B cell (primary cell): ENCODE data around the gene CLEC18B. TPM values are rescaled to one million over a fixed set of nuclear protein-coding genes. Genes with fewer than 3 reads are reported as not detected.
A peak's percentile ranks its signal among the peaks of the same experiment; 100 is the strongest.

Experiments
- ATAC-seq: fragments of 200-7000 bp; cut with Tn5 transposase; one replicate; pipeline ENCODE4 v1.10.0; 2021; ENCODE audit warnings: low read depth, mild to moderate bottlenecking, moderate number of reproducible peaks, moderate library complexity
- CTCF ChIA-PET: fragments of 350-600 bp; sonication (Branson Sonifier 250); formaldehyde crosslinking; loops from one replicate; lab custom pipeline; 2021; ENCODE audit warnings: antibody characterized with exemption, inconsistent platforms; lab: Charles Lee
- POLR2A ChIA-PET: fragments of 350-600 bp; sonication (Branson Sonifier 250); formaldehyde crosslinking; loops from one replicate; lab custom pipeline; 2021; ENCODE audit warnings: antibody characterized with exemption; lab: Charles Lee
- DNase-seq: peaks from one replicate; pipeline ENCODE4 v3.0.0; 2013
- H2AFZ ChIP-seq: 2 replicates; pipeline ENCODE4 v1.6.1; 2012; ENCODE audit warnings: mild to moderate bottlenecking, low read depth, low read length; ENCODE audit not compliant: insufficient read depth, poor library complexity, severe bottlenecking
- H3K27ac ChIP-seq, 2 donors: 1 replicate in 1 of 2; 2 replicates in 1 of 2; pipeline ENCODE4 v1.5.1; 2012 to 2013; ENCODE audit warnings: low read length in 2 of 2, mild to moderate bottlenecking in 2 of 2, moderate library complexity in 1 of 2
- H3K27me3 ChIP-seq, 4 experiments: fragments of 200-600 bp in 1 of 4; sonication (generic) in 1 of 4; replicated peaks in 1 of 4; 1 replicate in 2 of 4; 2 replicates in 2 of 4; pipeline versions ENCODE4 v1.6.1 to v1.7.0; 2013 to 2016; ENCODE audit warnings: low read length in 3 of 4, mild to moderate bottlenecking in 2 of 4, mixed read lengths in 1 of 4, moderate library complexity in 1 of 4; ENCODE audit not compliant: insufficient read depth in 4 of 4, control insufficient read depth in 3 of 4; ENCODE audit errors: control extremely low read depth in 1 of 4
- H3K36me3 ChIP-seq, 2 experiments: replicated peaks in 1 of 2; 1 replicate in 1 of 2; 2 replicates in 1 of 2; pipeline versions ENCODE4 v1.6.1 to v1.7.1; 2013; ENCODE audit warnings: low read length in 1 of 2; ENCODE audit not compliant: insufficient read depth in 2 of 2, control insufficient read depth in 1 of 2; ENCODE audit errors: control extremely low read depth in 1 of 2, extremely low read depth in 1 of 2
- H3K4me1 ChIP-seq, 2 donors: fragments of 200-600 bp in 1 of 2; sonication (generic) in 1 of 2; 1 replicate in 1 of 2; 2 replicates in 1 of 2; pipeline versions ENCODE4 v1.5.1 to v1.6.1; 2013 to 2017; ENCODE audit warnings: low read length in 2 of 2; ENCODE audit not compliant: control insufficient read depth in 2 of 2, insufficient read depth in 2 of 2
- H3K4me2 ChIP-seq: replicated peaks from 2 replicates; pipeline ENCODE3; 2012; ENCODE audit warnings: mild to moderate bottlenecking, low read depth, low read length; ENCODE audit not compliant: poor library complexity, severe bottlenecking
- H3K4me3 ChIP-seq, 5 experiments: fragments of 200-600 bp in 1 of 5; sonication (generic) in 1 of 5; 1 replicate in 3 of 5; 2 replicates in 2 of 5; pipeline versions ENCODE4 v1.5.1 to v1.7.0; 2011 to 2016; ENCODE audit warnings: low read length in 4 of 5, mild to moderate bottlenecking in 4 of 5, low read depth in 2 of 5, control low read depth in 1 of 5, moderate library complexity in 1 of 5; ENCODE audit not compliant: insufficient read depth in 1 of 5; ENCODE audit errors: control extremely low read depth in 1 of 5, extremely low read depth in 1 of 5
- H3K79me2 ChIP-seq: fragments of 200-600 bp; sonication (generic); one replicate; pipeline ENCODE4 v1.6.0; 2016; ENCODE audit warnings: low read length; ENCODE audit not compliant: control insufficient read depth, insufficient read depth
- H3K9ac ChIP-seq: fragments of 200-600 bp; sonication (generic); 2 replicates; pipeline ENCODE4 v1.6.1; 2017; ENCODE audit warnings: mild to moderate bottlenecking, low read length, moderate library complexity
- H3K9me3 ChIP-seq, 3 donors: one replicate each; pipeline versions ENCODE4 v1.6.1 to v1.7.1; 2013; ENCODE audit warnings: low read length in 2 of 3; ENCODE audit not compliant: control insufficient read depth in 2 of 3, insufficient read depth in 1 of 3; ENCODE audit errors: control extremely low read depth in 1 of 3
- H4K20me1 ChIP-seq: 2 replicates; pipeline ENCODE4 v1.6.0; 2012; ENCODE audit warnings: mild to moderate bottlenecking, low read length; ENCODE audit not compliant: insufficient read depth, control insufficient read depth, poor library complexity, severe bottlenecking
- H3K27ac Mint-ChIP-seq: one replicate; pipeline ENCODE4 v1.8.0; 2021; ENCODE audit warnings: mixed read lengths
- H3K27me3 Mint-ChIP-seq: one replicate; pipeline ENCODE4 v1.8.0; 2021; ENCODE audit warnings: mixed read lengths
- H3K4me1 Mint-ChIP-seq: one replicate; pipeline ENCODE4 v1.8.0; 2021; ENCODE audit warnings: mixed read lengths
- H3K4me3 Mint-ChIP-seq: one replicate; pipeline ENCODE4 v1.8.0; 2021; ENCODE audit warnings: mixed read lengths
- H3K9me3 Mint-ChIP-seq: one replicate; pipeline ENCODE4 v1.8.0; 2022; ENCODE audit warnings: mixed read lengths; ENCODE audit not compliant: insufficient read depth
- EZH2 ChIP-seq: IDR thresholded peaks from 2 replicates; pipeline ENCODE4 v1.6.1; 2012; ENCODE audit warnings: borderline replicate concordance, low read depth, mild to moderate bottlenecking, moderate library complexity, low read length; ENCODE audit not compliant: insufficient read depth, poor library complexity, severe bottlenecking
- WGBS: methylation state at CpG from one replicate; pipeline ENCODE4 v1.1.5; 2013; ENCODE audit warnings: missing lambda C conversion rate; ENCODE audit not compliant: insufficient coverage; 5-methylcytosine and 5-hydroxymethylcytosine counted together
- intact Hi-C: fragments of 100-400 bp; cut with micrococcal nuclease; formaldehyde crosslinking; loops from one replicate; pipeline ENCODE4 v1.10.0; 2022
- polyA plus RNA-seq: library from polyadenylated mRNA; depleted of rRNA; stranded (reverse); fragments of >200 nt; gene quantifications from 2 replicates; pipeline ENCODE4 v1.2.3, GENCODE V29; 2012
- total RNA-seq, 2 donors: library from RNA; stranded (reverse); fragments of 120-200 nt in 1 of 2; gene quantifications; 1 replicate in 1 of 2; 2 replicates in 1 of 2; pipeline versions ENCODE4 v1.2.3 to v1.2.4, GENCODE V29; 2013 to 2022
- TF ChIP-seq, protein P1 (sequence below): fragments of 200-600 bp; IDR thresholded peaks from one replicate; pipeline ENCODE4 v1.8.0; 2022; ENCODE audit warnings: antibody characterized with exemption, mild to moderate bottlenecking

CLEC18B gene
- total and polyA plus RNA-seq, 2 donors (not counting 1 experiment from before 2014, with no cell fraction given): 1.0 to 1.6 TPM

DNA sequence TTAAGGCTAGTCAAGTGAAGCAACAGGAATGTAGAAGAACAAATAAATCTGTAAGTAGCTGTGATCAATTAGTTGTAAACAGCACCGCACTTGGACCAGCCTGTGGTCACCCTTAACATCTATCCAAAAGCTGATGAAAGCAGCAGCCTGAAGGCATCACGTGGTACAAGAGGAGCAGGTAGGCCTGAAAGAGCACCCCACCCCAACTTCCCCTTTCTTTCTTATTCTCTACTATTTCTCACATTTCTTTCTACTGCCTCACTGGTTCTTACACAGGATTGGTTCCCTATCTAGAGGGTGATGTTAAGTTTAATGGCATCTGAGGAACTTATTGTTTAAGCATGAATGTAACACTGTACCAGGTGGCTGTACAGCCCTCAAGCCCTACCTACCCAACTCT, 42.6 kb upstream of the CLEC18B start:
- Mint-ChIP-seq H3K9me3 (no peaks in the 10 kb centered on the region), H3K4me1 (peaks cover 12% of the 10 kb centered on the region), H3K27me3 (no peaks in the 10 kb centered on the region), H3K27ac (peak overlapping the region; percentile 71), H3K4me3 (no peak overlapping the region)
- no peaks in the 10 kb centered on the region for H3K27me3 ChIP-seq
- TF ChIP-seq, protein P1, sequence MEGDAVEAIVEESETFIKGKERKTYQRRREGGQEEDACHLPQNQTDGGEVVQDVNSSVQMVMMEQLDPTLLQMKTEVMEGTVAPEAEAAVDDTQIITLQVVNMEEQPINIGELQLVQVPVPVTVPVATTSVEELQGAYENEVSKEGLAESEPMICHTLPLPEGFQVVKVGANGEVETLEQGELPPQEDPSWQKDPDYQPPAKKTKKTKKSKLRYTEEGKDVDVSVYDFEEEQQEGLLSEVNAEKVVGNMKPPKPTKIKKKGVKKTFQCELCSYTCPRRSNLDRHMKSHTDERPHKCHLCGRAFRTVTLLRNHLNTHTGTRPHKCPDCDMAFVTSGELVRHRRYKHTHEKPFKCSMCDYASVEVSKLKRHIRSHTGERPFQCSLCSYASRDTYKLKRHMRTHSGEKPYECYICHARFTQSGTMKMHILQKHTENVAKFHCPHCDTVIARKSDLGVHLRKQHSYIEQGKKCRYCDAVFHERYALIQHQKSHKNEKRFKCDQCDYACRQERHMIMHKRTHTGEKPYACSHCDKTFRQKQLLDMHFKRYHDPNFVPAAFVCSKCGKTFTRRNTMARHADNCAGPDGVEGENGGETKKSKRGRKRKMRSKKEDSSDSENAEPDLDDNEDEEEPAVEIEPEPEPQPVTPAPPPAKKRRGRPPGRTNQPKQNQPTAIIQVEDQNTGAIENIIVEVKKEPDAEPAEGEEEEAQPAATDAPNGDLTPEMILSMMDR: no peak
- no peak for TF ChIP-seq EZH2
- H3K9me3 ChIP-seq: no peaks in the 10 kb centered on the region
- H3K4me1 ChIP-seq: peaks cover 8 to 12% of the 10 kb centered on the region in 2 donors
- no peak overlapping the region for H3K4me3 ChIP-seq
- peak; percentile 74 for DNase-seq
- peaks cover 9 to 73% of the 10 kb centered on the region in 2 experiments for H3K36me3 ChIP-seq
- ChIA-PET CTCF (no interaction called here), POLR2A (no interaction called here)
- peak; percentile 91 for ATAC-seq
- H2AFZ ChIP-seq: no peak overlapping the region
- WGBS: no CpG with 5 or more reads among the region's 2 CpGs
- intact Hi-C loops: no loop called here
- H3K79me2 ChIP-seq: no peaks in the 10 kb centered on the region
- peak overlapping the region; percentile 18 to 56 for H3K27ac ChIP-seq
- no peaks in the 10 kb centered on the region for H4K20me1 ChIP-seq
- no peak overlapping the region for H3K4me2 ChIP-seq
- no peak overlapping the region for H3K9ac ChIP-seq

DNA sequence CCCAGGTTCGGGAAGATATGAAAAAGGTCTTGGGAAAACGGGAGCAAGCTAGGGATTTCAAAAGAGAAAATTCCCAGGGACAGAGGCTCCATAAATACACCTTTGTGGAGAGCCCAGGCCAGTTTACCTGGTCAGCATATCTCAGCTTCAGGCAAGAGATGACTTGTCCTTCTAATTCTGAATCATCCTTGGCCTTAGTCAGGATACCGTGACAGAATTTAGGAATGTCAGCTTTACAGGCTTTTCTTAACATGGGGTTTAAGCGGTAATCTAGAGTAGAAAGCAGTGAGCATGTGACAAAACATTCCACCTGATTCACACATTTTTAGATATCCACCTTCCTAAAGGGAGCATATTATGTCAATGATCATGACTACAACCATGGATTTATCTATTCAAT, 41.1 kb upstream of the CLEC18B start:
- H3K9me3 Mint-ChIP-seq: no peaks in the 10 kb centered on the region
- POLR2A ChIA-PET: no interaction called here
- H3K27me3 ChIP-seq: no peaks in the 10 kb centered on the region
- H3K4me3 ChIP-seq: no peak overlapping the region
- intact Hi-C loops: no loop called here
- no peak for DNase-seq
- H3K9ac ChIP-seq: no peak overlapping the region
- H3K27me3 Mint-ChIP-seq: no peaks in the 10 kb centered on the region
- H3K27ac ChIP-seq: no peak overlapping the region
- no peak overlapping the region for H3K4me3 Mint-ChIP-seq
- no peak overlapping the region for H2AFZ ChIP-seq
- no peaks in the 10 kb centered on the region for H3K79me2 ChIP-seq
- H3K27ac Mint-ChIP-seq: no peak overlapping the region
- H3K4me1 ChIP-seq: peaks cover 8 to 12% of the 10 kb centered on the region in 2 donors
- no peaks in the 10 kb centered on the region for H3K9me3 ChIP-seq
- TF ChIP-seq EZH2: no peak
- TF ChIP-seq, protein P1: no peak
- CTCF ChIA-PET: no interaction called here
- H3K36me3 ChIP-seq: peaks cover 14 to 74% of the 10 kb centered on the region in 2 experiments
- ATAC-seq: no peak
- 95% methylated on average over 2 of the region's 4 CpGs for WGBS
- H3K4me2 ChIP-seq: no peak overlapping the region
- no peaks in the 10 kb centered on the region for H4K20me1 ChIP-seq
- H3K4me1 Mint-ChIP-seq: peaks cover 12% of the 10 kb centered on the region
